Measurements from ENCODE around the gene MKLN1.

The MKLN1 gene

DNA sequence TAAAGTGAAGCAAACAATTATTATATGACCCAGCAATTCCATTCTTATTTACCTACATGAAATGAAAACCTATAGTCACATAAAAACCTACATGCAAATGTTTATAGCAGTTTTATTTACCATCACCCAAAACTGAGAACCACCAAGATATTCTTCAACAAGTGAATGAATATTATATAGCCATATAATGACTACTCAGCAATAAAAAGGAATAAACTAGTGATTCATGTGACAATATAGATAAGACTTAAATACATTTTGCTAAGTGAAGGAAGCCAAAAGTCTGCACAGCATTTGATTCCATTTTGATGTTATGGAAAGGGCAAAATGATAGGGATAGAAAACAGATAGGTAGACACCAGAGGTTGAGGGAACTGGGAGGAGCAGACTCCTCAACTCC, 197.0 kb downstream of the MKLN1 start:
- no peak overlapping the region for H3K4me3 ChIP-seq (ENCODE audit: low read depth, low read length)
- peaks cover 78% of the 10 kb centered on the region for H3K4me1 ChIP-seq (ENCODE audit: control insufficient read depth, insufficient read depth, low read length)
- no peak overlapping the region for H3K27ac ChIP-seq (ENCODE audit: low read depth, low read length)
- H3K27me3 ChIP-seq (ENCODE audit: control insufficient read depth, insufficient read depth, low read length): no peaks in the 10 kb centered on the region
- peaks cover 52% of the 10 kb centered on the region for H3K36me3 ChIP-seq (ENCODE audit: control insufficient read depth, insufficient read depth, low read length)
- no peaks in the 10 kb centered on the region for H3K9me3 ChIP-seq (ENCODE audit: control insufficient read depth, insufficient read depth, low read length)
- no peak overlapping the region for H3K9ac ChIP-seq (ENCODE audit: low read depth, low read length)

DNA sequence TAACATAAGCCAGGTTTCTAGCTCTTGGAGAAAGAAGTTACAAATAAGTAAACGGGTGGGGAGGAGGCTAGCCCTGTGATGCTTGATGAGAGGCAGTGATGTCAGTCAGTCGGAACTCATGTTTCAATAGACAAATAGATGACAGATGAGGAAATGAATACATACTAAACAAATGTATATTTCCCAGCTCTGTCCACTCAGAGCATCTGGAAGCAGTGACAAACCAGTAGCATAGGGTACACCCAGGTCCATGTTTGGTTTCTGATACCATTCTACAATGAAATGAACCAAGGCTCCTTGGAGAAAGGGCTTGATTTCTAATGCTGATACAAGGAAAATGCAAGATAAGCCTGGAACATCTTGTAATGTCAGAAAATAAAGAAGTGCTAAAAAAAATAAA, 198.1 kb downstream of the MKLN1 start:
- Histone ChIP-seq H3K36me3 (ENCODE audit: control insufficient read depth, insufficient read depth, low read length) (peaks cover 44% of the 10 kb centered on the region), H3K4me3 (ENCODE audit: low read depth, low read length) (no peak overlapping the region), H3K9me3 (ENCODE audit: control insufficient read depth, insufficient read depth, low read length) (no peaks in the 10 kb centered on the region), H3K27me3 (ENCODE audit: control insufficient read depth, insufficient read depth, low read length) (no peaks in the 10 kb centered on the region), H3K4me1 (ENCODE audit: control insufficient read depth, insufficient read depth, low read length) (peaks cover 73% of the 10 kb centered on the region), H3K27ac (ENCODE audit: low read depth, low read length) (no peak overlapping the region), H3K9ac (ENCODE audit: low read depth, low read length) (no peak overlapping the region)

DNA sequence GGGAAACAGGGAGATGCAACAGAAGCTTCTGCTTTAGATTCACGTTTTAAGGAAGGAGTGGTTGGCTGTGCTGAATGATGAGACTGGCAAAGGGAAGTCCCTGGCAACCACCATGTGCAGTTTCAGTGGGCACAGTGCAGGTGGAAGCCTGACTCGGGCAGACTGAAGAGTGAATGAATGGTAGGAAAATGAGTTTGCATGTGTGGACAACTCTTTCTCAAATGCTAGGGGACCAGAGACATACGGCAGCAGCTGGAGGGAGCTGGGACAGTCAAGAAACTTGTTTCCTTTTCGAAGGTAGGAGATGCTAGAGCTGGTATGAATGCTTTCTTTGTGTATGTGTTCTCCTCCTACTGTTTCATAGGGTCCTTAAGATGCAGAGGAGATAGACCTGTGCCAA, 199.8 kb downstream of the MKLN1 start:
- no peaks in the 10 kb centered on the region for H3K9me3 ChIP-seq (ENCODE audit: control insufficient read depth, insufficient read depth, low read length)
- H3K4me1 ChIP-seq (ENCODE audit: control insufficient read depth, insufficient read depth, low read length): peaks cover 68% of the 10 kb centered on the region
- no peak overlapping the region for H3K9ac ChIP-seq (ENCODE audit: low read depth, low read length)
- H3K36me3 ChIP-seq (ENCODE audit: control insufficient read depth, insufficient read depth, low read length): peaks cover 50% of the 10 kb centered on the region
- H3K27me3 ChIP-seq (ENCODE audit: control insufficient read depth, insufficient read depth, low read length): no peaks in the 10 kb centered on the region
- H3K4me3 ChIP-seq (ENCODE audit: low read depth, low read length): no peak overlapping the region
- no peak overlapping the region for H3K27ac ChIP-seq (ENCODE audit: low read depth, low read length)

DNA sequence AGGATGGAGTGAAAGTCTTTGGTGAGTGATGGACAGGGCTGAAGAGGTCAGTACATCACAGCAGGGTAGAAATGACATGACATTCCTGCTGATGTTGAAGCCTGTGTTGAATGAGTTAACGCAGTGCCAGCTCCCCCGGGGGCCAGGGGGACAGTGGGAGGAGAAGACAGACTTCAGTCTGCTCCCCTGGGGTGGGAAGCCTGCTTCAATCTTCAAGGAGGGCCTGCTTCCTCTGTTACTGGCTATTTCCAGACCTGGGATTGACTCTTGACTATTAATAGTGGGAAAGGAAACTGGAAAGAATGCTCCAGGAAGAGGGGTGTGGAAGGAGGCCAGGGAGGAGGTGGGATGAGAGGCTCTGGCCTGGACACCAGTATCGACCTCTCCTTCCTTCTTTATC, 201.5 kb downstream of the MKLN1 start:
- peak overlapping the region; percentile 54 for H3K27ac ChIP-seq (ENCODE audit: low read depth, low read length)
- H3K9me3 ChIP-seq (ENCODE audit: control insufficient read depth, insufficient read depth, low read length): no peaks in the 10 kb centered on the region
- H3K27me3 ChIP-seq (ENCODE audit: control insufficient read depth, insufficient read depth, low read length): no peaks in the 10 kb centered on the region
- H3K9ac ChIP-seq (ENCODE audit: low read depth, low read length): no peak overlapping the region
- peaks cover 70% of the 10 kb centered on the region for H3K4me1 ChIP-seq (ENCODE audit: control insufficient read depth, insufficient read depth, low read length)
- H3K4me3 ChIP-seq (ENCODE audit: low read depth, low read length): no peak overlapping the region
- H3K36me3 ChIP-seq (ENCODE audit: control insufficient read depth, insufficient read depth, low read length): peaks cover 64% of the 10 kb centered on the region

DNA sequence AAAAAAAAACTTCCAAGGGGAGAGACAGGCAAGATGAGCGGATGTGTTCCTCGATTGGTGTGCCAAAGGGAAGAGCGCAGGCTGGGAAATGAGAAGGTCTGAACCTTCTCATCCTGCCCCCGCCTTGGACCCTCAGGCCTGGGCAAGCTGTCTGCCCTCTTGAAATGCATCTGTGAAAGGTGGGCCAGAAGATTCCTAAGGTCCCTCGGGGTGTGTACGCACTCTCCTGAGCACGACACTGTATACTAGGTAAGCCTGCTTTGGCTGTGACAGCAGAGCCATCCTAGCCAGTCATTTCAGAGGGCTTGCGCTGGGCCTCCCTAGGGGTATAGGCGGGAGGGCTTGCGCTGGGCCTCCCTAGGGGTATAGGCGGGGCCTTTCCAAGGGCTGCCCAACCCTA, 201.9 kb downstream of the MKLN1 start:
- Histone ChIP-seq H3K27ac (ENCODE audit: low read depth, low read length) (peak overlapping the region; percentile 54), H3K4me1 (ENCODE audit: control insufficient read depth, insufficient read depth, low read length) (peaks cover 65% of the 10 kb centered on the region), H3K9me3 (ENCODE audit: control insufficient read depth, insufficient read depth, low read length) (no peaks in the 10 kb centered on the region), H3K36me3 (ENCODE audit: control insufficient read depth, insufficient read depth, low read length) (peaks cover 65% of the 10 kb centered on the region), H3K27me3 (ENCODE audit: control insufficient read depth, insufficient read depth, low read length) (no peaks in the 10 kb centered on the region), H3K9ac (ENCODE audit: low read depth, low read length) (no peak overlapping the region), H3K4me3 (ENCODE audit: low read depth, low read length) (no peak overlapping the region)

DNA sequence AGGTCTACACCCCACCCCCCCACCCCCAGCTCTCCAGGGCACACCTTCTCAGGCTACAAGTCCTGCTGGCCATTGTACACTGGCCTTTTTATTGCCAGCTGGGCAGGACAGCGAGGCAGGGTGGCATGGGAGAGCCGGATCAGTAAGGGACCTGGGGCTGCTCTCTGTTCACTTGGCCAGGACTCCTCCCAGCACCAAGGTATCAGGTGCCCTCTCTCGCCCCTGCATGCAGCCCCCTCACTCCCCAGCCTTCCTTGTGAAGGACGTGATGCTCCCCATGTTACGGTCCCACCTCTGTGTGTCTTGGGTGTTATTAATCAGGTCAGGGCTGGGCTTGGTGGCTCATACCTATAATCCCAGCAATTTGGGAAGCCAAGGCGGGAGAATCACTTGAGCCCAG, 202.5 kb downstream of the MKLN1 start:
- Histone ChIP-seq H3K36me3 (ENCODE audit: control insufficient read depth, insufficient read depth, low read length) (peaks cover 66% of the 10 kb centered on the region), H3K4me1 (ENCODE audit: control insufficient read depth, insufficient read depth, low read length) (peaks cover 64% of the 10 kb centered on the region), H3K27ac (ENCODE audit: low read depth, low read length) (no peak overlapping the region), H3K27me3 (ENCODE audit: control insufficient read depth, insufficient read depth, low read length) (no peaks in the 10 kb centered on the region), H3K9me3 (ENCODE audit: control insufficient read depth, insufficient read depth, low read length) (no peaks in the 10 kb centered on the region), H3K4me3 (ENCODE audit: low read depth, low read length) (no peak overlapping the region), H3K9ac (ENCODE audit: low read depth, low read length) (no peak overlapping the region)

DNA sequence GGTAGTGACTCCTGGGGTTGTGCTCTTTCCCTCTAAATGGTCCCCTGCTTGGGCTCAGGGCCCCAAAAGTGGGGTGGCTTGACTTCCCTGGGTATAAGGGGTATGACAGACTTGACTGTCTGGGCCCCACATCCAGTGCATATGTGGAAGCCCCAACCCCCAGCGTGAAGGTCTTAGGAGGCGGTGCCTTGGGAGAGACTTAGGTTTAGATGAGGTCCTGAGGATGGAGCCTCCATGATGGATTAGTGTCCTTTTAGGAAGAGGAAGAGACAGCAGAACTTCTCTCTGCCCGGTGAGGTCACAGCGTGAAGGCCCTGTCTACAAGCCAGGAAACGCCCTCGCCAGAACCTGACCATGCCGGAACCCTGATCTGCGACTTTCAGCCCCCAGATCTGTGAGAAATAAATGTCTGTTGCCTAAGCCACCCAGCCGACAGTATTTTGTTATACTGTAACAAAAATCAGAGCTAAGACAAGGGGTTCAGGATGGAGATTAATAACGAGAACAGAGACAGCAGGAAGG, 205.0 kb downstream of the MKLN1 start:
- no peaks in the 10 kb centered on the region for H3K27me3 ChIP-seq (ENCODE audit: control insufficient read depth, insufficient read depth, low read length)
- no peaks in the 10 kb centered on the region for H3K9me3 ChIP-seq (ENCODE audit: control insufficient read depth, insufficient read depth, low read length)
- H3K36me3 ChIP-seq (ENCODE audit: control insufficient read depth, insufficient read depth, low read length): peaks cover 79% of the 10 kb centered on the region
- peaks cover 60% of the 10 kb centered on the region for H3K4me1 ChIP-seq (ENCODE audit: control insufficient read depth, insufficient read depth, low read length)
- no peak overlapping the region for H3K4me3 ChIP-seq (ENCODE audit: low read depth, low read length)
- H3K27ac ChIP-seq (ENCODE audit: low read depth, low read length): no peak overlapping the region
- H3K9ac ChIP-seq (ENCODE audit: low read depth, low read length): no peak overlapping the region

DNA sequence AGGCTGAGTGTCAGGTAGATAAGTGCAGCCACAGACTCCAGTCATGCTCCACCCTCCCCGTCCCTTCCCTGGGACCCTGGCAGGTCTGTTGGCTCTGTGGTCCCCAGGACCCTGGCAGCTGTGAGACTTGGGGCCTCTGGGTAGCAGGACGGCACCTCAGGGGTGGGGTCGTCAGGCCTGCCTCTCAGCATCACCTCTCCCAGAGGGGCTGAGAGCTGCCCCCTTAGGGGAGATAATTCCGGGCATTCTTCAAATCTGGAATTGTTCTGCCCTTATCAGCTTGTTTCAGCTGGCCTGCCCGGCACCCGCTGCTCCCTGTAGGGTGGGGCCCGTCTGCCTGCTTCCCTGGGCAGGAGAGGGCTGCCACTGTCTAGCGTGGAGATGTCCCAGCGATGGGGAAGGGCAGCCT, 205.5 kb downstream of the MKLN1 start:
- Histone ChIP-seq H3K9me3 (ENCODE audit: control insufficient read depth, insufficient read depth, low read length) (no peaks in the 10 kb centered on the region), H3K36me3 (ENCODE audit: control insufficient read depth, insufficient read depth, low read length) (peaks cover 82% of the 10 kb centered on the region), H3K27ac (ENCODE audit: low read depth, low read length) (no peak overlapping the region), H3K4me3 (ENCODE audit: low read depth, low read length) (no peak overlapping the region), H3K9ac (ENCODE audit: low read depth, low read length) (no peak overlapping the region), H3K4me1 (ENCODE audit: control insufficient read depth, insufficient read depth, low read length) (peaks cover 63% of the 10 kb centered on the region), H3K27me3 (ENCODE audit: control insufficient read depth, insufficient read depth, low read length) (no peaks in the 10 kb centered on the region)

DNA sequence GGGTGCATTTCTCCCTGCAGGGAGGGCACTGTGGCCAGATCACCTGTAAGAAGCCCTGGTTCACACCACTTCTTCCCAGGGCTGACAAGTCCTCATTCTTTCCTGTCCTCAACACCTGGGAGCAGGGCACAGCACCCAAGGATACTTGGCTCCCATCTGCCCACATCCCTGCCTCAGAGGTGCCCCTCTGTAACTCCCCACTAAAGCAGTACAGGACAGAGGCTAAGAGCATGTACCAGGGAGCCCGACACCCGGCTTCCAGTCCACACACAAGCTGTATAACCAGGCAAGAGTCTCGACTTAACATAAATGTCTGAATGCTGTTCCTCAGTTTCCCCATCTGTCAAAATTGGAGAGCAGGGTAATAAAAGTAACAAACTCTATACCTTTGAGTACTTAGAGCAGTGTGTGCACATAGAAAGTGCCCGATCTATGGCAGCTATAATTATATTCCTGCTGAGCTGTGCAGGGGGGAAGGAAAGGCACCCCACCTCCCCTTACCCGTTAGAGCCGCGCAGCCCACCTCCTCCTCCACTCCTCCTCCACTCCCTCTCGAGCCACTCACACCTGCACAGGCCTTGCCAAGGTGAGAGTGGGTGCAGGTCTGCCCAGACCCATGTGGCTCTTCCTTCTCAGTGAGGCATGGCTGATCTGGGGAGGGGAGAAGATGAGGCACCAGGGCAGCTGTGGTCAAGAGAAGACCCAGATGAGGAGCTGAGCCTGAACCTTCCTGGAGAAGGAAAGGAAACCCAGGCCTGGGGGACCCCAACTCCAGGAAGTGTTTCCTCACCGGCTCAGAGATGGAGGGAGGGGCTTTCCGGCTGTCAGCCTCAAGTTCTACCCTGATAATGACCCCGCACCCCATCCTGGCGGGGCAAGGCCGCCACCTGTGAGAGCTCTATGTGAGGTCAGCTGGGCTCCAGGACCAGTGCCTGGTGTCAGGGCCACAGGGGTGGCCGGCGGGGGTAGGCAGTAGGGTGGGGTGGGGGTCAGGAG, 206.2 kb downstream of the MKLN1 start:
- Histone ChIP-seq H3K9me3 (ENCODE audit: control insufficient read depth, insufficient read depth, low read length) (no peaks in the 10 kb centered on the region), H3K27ac (ENCODE audit: low read depth, low read length) (no peak overlapping the region), H3K9ac (ENCODE audit: low read depth, low read length) (no peak overlapping the region), H3K4me1 (ENCODE audit: control insufficient read depth, insufficient read depth, low read length) (peaks cover 65% of the 10 kb centered on the region), H3K27me3 (ENCODE audit: control insufficient read depth, insufficient read depth, low read length) (no peaks in the 10 kb centered on the region), H3K4me3 (ENCODE audit: low read depth, low read length) (no peak overlapping the region), H3K36me3 (ENCODE audit: control insufficient read depth, insufficient read depth, low read length) (peaks cover 81% of the 10 kb centered on the region)

DNA sequence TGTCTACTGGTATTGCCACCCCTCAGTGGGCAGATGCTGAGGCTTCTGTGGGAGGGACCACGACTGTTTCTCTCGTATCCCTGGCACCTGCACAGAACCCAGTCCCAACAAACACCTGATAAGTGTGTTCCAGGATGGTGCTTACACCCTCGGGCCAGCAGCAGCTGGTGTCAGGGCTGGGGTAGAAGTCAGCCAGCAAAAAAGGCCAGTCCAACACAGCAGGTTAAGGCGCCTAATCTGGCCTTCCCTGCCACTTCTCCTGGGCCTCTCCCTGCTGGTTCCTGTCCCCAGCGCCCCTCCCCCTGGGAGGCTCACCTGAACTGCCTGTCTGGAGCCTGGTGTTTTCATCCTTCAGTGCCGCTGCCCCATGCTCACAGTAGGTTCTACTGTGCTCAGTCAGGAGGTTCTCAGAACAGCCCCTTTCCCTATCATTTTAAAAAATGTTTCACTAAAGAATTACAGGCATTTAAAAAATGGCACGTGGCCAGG, 208.7 kb downstream of the MKLN1 start:
- H3K4me1 ChIP-seq (ENCODE audit: control insufficient read depth, insufficient read depth, low read length): peaks cover 68% of the 10 kb centered on the region
- no peak overlapping the region for H3K27ac ChIP-seq (ENCODE audit: low read depth, low read length)

DNA sequence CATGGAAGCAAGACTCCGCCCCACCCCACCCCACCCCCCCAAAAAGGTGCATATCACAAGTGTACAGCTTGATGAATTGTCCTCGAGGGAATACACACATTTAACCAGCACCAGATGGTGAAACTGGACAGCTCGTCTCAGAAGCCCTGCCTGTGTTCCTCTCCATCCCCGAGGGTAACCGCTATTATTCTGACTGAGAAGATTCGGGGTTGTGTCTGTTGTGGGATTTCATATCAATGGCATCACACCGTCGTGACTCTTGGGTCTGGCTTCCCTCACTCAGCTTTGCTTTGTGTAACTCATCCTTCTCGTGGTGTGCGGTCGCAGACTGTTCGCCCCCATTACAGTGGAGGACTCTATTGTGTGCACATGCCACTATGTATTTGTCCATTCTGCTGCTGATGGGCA, 209.9 kb downstream of the MKLN1 start:
- Histone ChIP-seq H3K9ac (ENCODE audit: low read depth, low read length) (no peak overlapping the region), H3K4me1 (ENCODE audit: control insufficient read depth, insufficient read depth, low read length) (peaks cover 73% of the 10 kb centered on the region), H3K4me3 (ENCODE audit: low read depth, low read length) (no peak overlapping the region), H3K9me3 (ENCODE audit: control insufficient read depth, insufficient read depth, low read length) (no peaks in the 10 kb centered on the region), H3K36me3 (ENCODE audit: control insufficient read depth, insufficient read depth, low read length) (peaks cover 92% of the 10 kb centered on the region), H3K27ac (ENCODE audit: low read depth, low read length) (no peak overlapping the region), H3K27me3 (ENCODE audit: control insufficient read depth, insufficient read depth, low read length) (no peaks in the 10 kb centered on the region)

More for the DNA sequence above, 208.7 kb downstream of the MKLN1 start:
- Histone ChIP-seq H3K9ac (ENCODE audit: low read depth, low read length) (no peak overlapping the region), H3K4me3 (ENCODE audit: low read depth, low read length) (no peak overlapping the region), H3K9me3 (ENCODE audit: control insufficient read depth, insufficient read depth, low read length) (no peaks in the 10 kb centered on the region), H3K36me3 (ENCODE audit: control insufficient read depth, insufficient read depth, low read length) (peaks cover 87% of the 10 kb centered on the region), H3K27me3 (ENCODE audit: control insufficient read depth, insufficient read depth, low read length) (no peaks in the 10 kb centered on the region)

All from HUES48 (cell line).